PFSK-1 (cell line): Measurements from ENCODE around the gene PHF2.

Experiments
- FOXP2 ChIP-seq: optimal IDR thresholded peaks from 2 replicates; pipeline ENCODE3; 2011; ENCODE audit warnings: borderline replicate concordance, control low read depth, inconsistent platforms; ENCODE audit not compliant: insufficient read depth; ENCODE audit errors: extremely low read length, extremely low read depth
- POLR2AphosphoS5 ChIP-seq: IDR thresholded peaks from 2 replicates; pipeline ENCODE4 v1.6.1; 2012; ENCODE audit warnings: low read depth, mild to moderate bottlenecking, control low read depth, low read length, moderate library complexity
- REST ChIP-seq, 2 experiments: IDR thresholded peaks; 2 replicates each; pipeline versions ENCODE4 v1.6.1 to v1.8.0; 2011 to 2012; ENCODE audit warnings: low read depth in 2 of 2, low read length in 2 of 2, control low read depth in 1 of 2, inconsistent platforms in 1 of 2, mild to moderate bottlenecking in 1 of 2, moderate library complexity in 1 of 2; ENCODE audit not compliant: insufficient read depth in 1 of 2
- SIN3A ChIP-seq: IDR thresholded peaks from 2 replicates; pipeline ENCODE4 v1.6.1; 2012; ENCODE audit warnings: mild to moderate bottlenecking, low read length, moderate library complexity, borderline replicate concordance; ENCODE audit not compliant: insufficient read depth
- TAF1 ChIP-seq: IDR thresholded peaks from 2 replicates; pipeline ENCODE4 v1.6.1; 2012; ENCODE audit warnings: low read length, control low read depth, borderline replicate concordance; ENCODE audit not compliant: insufficient read depth

PHF2 gene

GRCh38 chr9:93557366-93558137 lies 18.8 kb upstream of the PHF2 start:
- TF ChIP-seq FOXP2 (no peak), REST (IDR thresholded peaks at IDR 0.05; ENCODE audit: insufficient read depth in 1 of 2, low read depth in 2 of 2, low read length in 2 of 2) (no peak), SIN3A (no peak), POLR2AphosphoS5 (no peak), TAF1 (no peak)

- no peak for TF ChIP-seq REST (IDR thresholded peaks at IDR 0.05; ENCODE audit: insufficient read depth in 1 of 2, low read depth in 2 of 2, low read length in 2 of 2)
- no peak for TF ChIP-seq SIN3A
- no peak for TF ChIP-seq FOXP2
- TF ChIP-seq TAF1: no peak
- TF ChIP-seq POLR2AphosphoS5: no peak
Measured at GRCh38 chr9:93558503-93558902, 17.9 kb upstream of the PHF2 start.

- TF ChIP-seq POLR2AphosphoS5: no peak
- no peak for TF ChIP-seq TAF1
- TF ChIP-seq SIN3A: no peak
- no peak for TF ChIP-seq FOXP2
- TF ChIP-seq REST (IDR thresholded peaks at IDR 0.05; ENCODE audit: insufficient read depth in 1 of 2, low read depth in 2 of 2, low read length in 2 of 2): no peak
Measured at GRCh38 chr9:93560991-93561390, 15.4 kb upstream of the PHF2 start.

GRCh38 chr9:93562157-93562556 lies 14.2 kb upstream of the PHF2 start:
- TF ChIP-seq TAF1 (no peak), POLR2AphosphoS5 (no peak), FOXP2 (no peak), SIN3A (no peak), REST (IDR thresholded peaks at IDR 0.05; ENCODE audit: insufficient read depth in 1 of 2, low read depth in 2 of 2, low read length in 2 of 2) (no peak)
